ENCODE measurements around the gene FSD1.

DNA sequence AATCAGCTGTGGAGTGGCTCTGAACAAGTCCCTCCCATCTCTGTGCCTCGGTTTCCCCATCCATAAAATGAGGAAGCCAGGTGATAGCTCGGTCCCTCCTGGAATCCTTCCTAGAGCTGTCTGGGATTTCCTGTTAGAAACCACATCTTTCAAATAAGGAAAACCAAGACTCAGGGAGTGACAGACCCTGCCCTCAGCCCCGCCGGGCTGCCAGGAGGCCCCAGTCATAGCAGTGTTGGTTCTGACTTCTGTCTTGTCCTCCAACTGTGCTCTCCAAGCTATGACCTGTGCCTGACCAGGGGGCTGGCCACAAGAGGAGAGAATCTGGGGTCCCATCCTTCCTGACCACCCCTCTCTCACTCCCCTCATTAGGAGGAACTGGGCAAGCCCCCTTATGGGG, 26.4 kb upstream of the FSD1 start:
- TF ChIP-seq CTCF (IDR thresholded peaks at IDR 0.05) = no peak
- TF ChIP-seq POLR2A (IDR thresholded peaks at IDR 0.05) = no peak
